Sigmoid colon (tissue), 7 donors: ENCODE results near the gene TNFRSF13B. TPM values are rescaled to one million over a fixed set of nuclear protein-coding genes. Genes with fewer than 3 reads are reported as not detected.

Source experiments
- DNase-seq: peaks from one replicate; pipeline ENCODE4 v3.0.0-alpha.2; 2019
- H3K27ac ChIP-seq, 4 donors: fragments of 200-600 bp; sonication (generic); one replicate each; pipeline ENCODE4 v1.5.1; 2016 to 2019; ENCODE audit warnings: mild to moderate bottlenecking in 1 of 4
- H3K27me3 ChIP-seq, 3 donors: fragments of 200-600 bp; sonication (generic); one replicate each; pipeline ENCODE4 v1.5.1; 2019; ENCODE audit warnings: mild to moderate bottlenecking in 1 of 3
- H3K36me3 ChIP-seq, 4 donors: fragments of 200-600 bp; sonication (generic); one replicate each; pipeline ENCODE4 v1.5.1; 2016 to 2019
- H3K4me1 ChIP-seq, 4 donors: fragments of 200-600 bp; sonication (generic); one replicate each; pipeline ENCODE4 v1.5.1; 2017 to 2019
- H3K4me3 ChIP-seq, 4 donors: fragments of 200-600 bp; sonication (generic); one replicate each; pipeline ENCODE4 v1.5.1; 2017 to 2019; ENCODE audit warnings: mild to moderate bottlenecking in 2 of 4, moderate library complexity in 1 of 4
- H3K9me3 ChIP-seq, 4 donors: fragments of 200-600 bp in 3 of 4; sonication (generic) in 3 of 4; one replicate each; pipeline versions ENCODE4 v1.5.1 to v1.6.1; 2013 to 2019
- CTCF ChIP-seq, 4 experiments: fragments of 450-650 bp in 3 of 4; fragments of 200-600 bp in 1 of 4; IDR thresholded peaks; one replicate each; pipeline ENCODE4 v1.5.1; 2016 to 2019; ENCODE audit warnings: antibody characterized with exemption in 4 of 4, mild to moderate bottlenecking in 3 of 4, moderate library complexity in 2 of 4
- EP300 ChIP-seq, 4 donors: sonication (generic); formaldehyde crosslinking; IDR thresholded peaks; one replicate each; pipeline ENCODE4 v1.6.1; 2017; ENCODE audit warnings: antibody characterized with exemption in 4 of 4
- POLR2A ChIP-seq, 2 donors: fragments of 450-650 bp; IDR thresholded peaks; one replicate each; pipeline ENCODE4 v1.6.1; 2016; ENCODE audit warnings: antibody characterized with exemption in 2 of 2, mild to moderate bottlenecking in 2 of 2, moderate library complexity in 2 of 2
- POLR2AphosphoS5 ChIP-seq, 4 donors: sonication (generic); formaldehyde crosslinking; IDR thresholded peaks; one replicate each; pipeline ENCODE4 v1.6.1; 2017; ENCODE audit warnings: antibody characterized with exemption in 4 of 4
- WGBS, 2 donors: extraction: QIAGEN DNeasy Blood & Tissue Kit; methylation state at CpG; one replicate each; pipeline ENCODE4 v1.1.7; 2013; 5-methylcytosine and 5-hydroxymethylcytosine counted together
- intact Hi-C: fragments of 100-400 bp; cut with DNase I; formaldehyde crosslinking; loops from one replicate; pipeline ENCODE4 v1.15.1; 2023
- polyA plus RNA-seq, 3 donors: library from polyadenylated mRNA; stranded (reverse); fragments of 200-250 nt; gene quantifications; one replicate each; pipeline ENCODE4 v1.2.3, GENCODE V29; 2013
- total RNA-seq, 4 donors: library from RNA; depleted of rRNA; stranded (reverse); fragments of >200 nt; gene quantifications; one replicate each; pipeline ENCODE4 v1.1.0, GENCODE V29; 2016
- donor health status: healthy with polysubstance abuse.
- donor health status: Bipolar disorder and iron deficiency.
- donor health status: healthy.

Gene TNFRSF13B
- total and polyA plus RNA-seq, 7 donors, result 15.2 TPM; not detected in 6

DNA sequence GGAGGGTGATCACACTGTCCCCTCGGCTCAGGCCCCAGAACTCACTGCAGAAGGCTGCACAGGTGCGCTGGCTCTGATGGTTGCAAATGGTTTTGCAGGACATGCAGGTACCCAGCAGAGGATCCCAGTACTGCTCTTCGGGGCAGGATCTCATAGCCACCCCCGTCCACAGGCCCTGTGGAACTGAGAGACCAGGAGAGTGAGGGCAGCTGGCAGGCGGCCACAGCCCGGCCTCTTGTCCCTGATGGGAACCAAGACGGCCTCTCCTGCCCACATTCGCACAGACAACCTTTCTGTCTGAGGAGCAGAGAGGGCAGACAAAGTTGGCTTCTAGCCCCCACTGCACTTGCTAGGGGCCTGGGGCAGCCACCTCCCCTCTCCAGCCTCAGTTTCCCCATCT is 19.5 kb downstream of the TNFRSF13B start:
- Histone ChIP-seq H3K4me3 (no peak overlapping the region), H3K4me1 (no peaks in the 10 kb centered on the region), H3K9me3 (peaks cover 0 to 10% (median 6%) of the 10 kb centered on the region in 4 donors), H3K36me3 (no peaks in the 10 kb centered on the region), H3K27me3 (peaks cover 0 to 36% (median 0%) of the 10 kb centered on the region in 3 donors), H3K27ac (no peak overlapping the region)
- DNase-seq, result peak; percentile 44
- 82% methylated on average over 8 of the region's 8 CpGs for WGBS, 2 donors
- no peak for TF ChIP-seq POLR2AphosphoS5 (IDR thresholded peaks at IDR 0.05)
- TF ChIP-seq POLR2A (IDR thresholded peaks at IDR 0.05), result no peak
- TF ChIP-seq EP300 (IDR thresholded peaks at IDR 0.05), result no peak
- no peak for TF ChIP-seq CTCF (IDR thresholded peaks at IDR 0.05)
- intact Hi-C loops, result no loop called here

- TF ChIP-seq EP300 (IDR thresholded peaks at IDR 0.05) (no peak), POLR2AphosphoS5 (IDR thresholded peaks at IDR 0.05) (no peak), CTCF (IDR thresholded peaks at IDR 0.05) (no peak), POLR2A (IDR thresholded peaks at IDR 0.05) (no peak)
- H3K27me3 ChIP-seq, result peaks cover 0 to 26% (median 0%) of the 10 kb centered on the region in 3 donors
- no peaks in the 10 kb centered on the region for H3K4me1 ChIP-seq
- WGBS, 2 donors, result 88 to 90% methylated on average over 5 of the region's 5 CpGs
- peak; percentile 40 for DNase-seq
- no peak overlapping the region for H3K4me3 ChIP-seq
- intact Hi-C loops, result no loop called here
- H3K36me3 ChIP-seq, result no peaks in the 10 kb centered on the region
- peaks cover 0 to 9% (median 3%) of the 10 kb centered on the region in 4 donors for H3K9me3 ChIP-seq
- H3K27ac ChIP-seq, result no peak overlapping the region
These were observed 21.4 kb downstream of the TNFRSF13B start for GRCh38 chr17:16950488-16950887.

DNA sequence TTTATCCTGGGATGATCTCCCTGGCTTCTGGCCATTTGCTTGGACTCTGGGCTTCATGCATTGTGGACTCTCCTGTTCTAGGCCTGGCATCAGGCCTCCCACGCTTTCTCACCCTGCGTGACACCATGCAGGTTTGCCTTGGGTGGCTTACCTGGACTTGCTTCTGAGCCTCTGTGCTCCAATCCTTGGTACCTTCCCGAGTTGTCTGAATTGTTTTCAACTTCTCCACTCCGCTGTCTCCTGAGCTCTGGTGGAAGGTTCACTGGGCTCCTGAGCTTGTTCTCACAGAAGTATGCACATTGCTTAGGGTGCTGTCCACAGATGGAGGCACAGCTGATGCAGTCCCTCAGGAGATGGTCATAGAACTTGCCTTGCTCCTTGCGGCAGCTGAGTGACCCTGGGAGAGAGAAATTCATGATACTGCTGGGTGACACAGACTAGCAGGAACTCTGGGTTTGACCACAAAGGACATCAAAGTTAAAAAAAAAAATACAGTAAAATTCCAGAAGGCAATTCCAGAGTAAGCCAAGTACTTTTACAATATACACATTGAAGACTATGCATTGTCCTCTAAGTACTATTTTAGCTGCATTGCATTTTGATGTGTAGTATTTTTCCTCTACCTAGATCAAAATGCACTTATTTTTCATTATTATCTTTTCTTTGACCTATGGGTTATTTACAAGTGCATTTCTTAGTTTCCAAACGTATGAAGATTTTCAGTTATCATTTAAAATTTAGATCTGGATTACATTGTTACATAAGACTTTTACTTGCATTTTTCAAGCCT is 23.1 kb downstream of the TNFRSF13B start:
- Histone ChIP-seq H3K36me3 (no peaks in the 10 kb centered on the region), H3K27me3 (peaks cover 0 to 16% (median 0%) of the 10 kb centered on the region in 3 donors), H3K4me1 (no peaks in the 10 kb centered on the region), H3K4me3 (no peak overlapping the region), H3K27ac (no peak overlapping the region), H3K9me3 (peaks cover 0 to 9% (median 3%) of the 10 kb centered on the region in 4 donors)
- DNase-seq, result no peak
- intact Hi-C loops, result no loop called here
- TF ChIP-seq POLR2AphosphoS5 (IDR thresholded peaks at IDR 0.05) (no peak), EP300 (IDR thresholded peaks at IDR 0.05) (no peak), CTCF (IDR thresholded peaks at IDR 0.05) (no peak), POLR2A (IDR thresholded peaks at IDR 0.05) (no peak)
- WGBS, 2 donors, result 95 to 96% methylated on average over 6 of the region's 6 CpGs

- H3K27ac ChIP-seq, result no peak overlapping the region
- no peak for TF ChIP-seq CTCF (IDR thresholded peaks at IDR 0.05)
- TF ChIP-seq POLR2A (IDR thresholded peaks at IDR 0.05), result no peak
- TF ChIP-seq EP300 (IDR thresholded peaks at IDR 0.05), result no peak
- no peak for TF ChIP-seq POLR2AphosphoS5 (IDR thresholded peaks at IDR 0.05)
- H3K27me3 ChIP-seq, result peaks cover 0 to 9% (median 0%) of the 10 kb centered on the region in 3 donors
- intact Hi-C loops, result no loop called here
- no peak for DNase-seq
- H3K4me1 ChIP-seq, result no peaks in the 10 kb centered on the region
- WGBS, 2 donors, result 62 to 85% methylated on average over 3 of the region's 3 CpGs
- H3K36me3 ChIP-seq, result no peaks in the 10 kb centered on the region
- H3K9me3 ChIP-seq, result peaks cover 0 to 9% (median 3%) of the 10 kb centered on the region in 4 donors
- no peak overlapping the region for H3K4me3 ChIP-seq
These were observed 24.4 kb downstream of the TNFRSF13B start for GRCh38 chr17:16947470-16947869.
